22Rv1 (cell line): ENCODE data around the gene SSC4D.
"Not testable (repeated sequence)": the region's sequence is repeated elsewhere in the genome, so short reads cannot be mapped to it uniquely, and the experiment has no call there.

Experiments
- H3K27ac ChIP-seq: fragments of 450-650 bp; 2 replicates; pipeline ENCODE4 v1.5.1; 2017
- ZFX ChIP-seq: fragments of 450-650 bp; IDR thresholded peaks from 2 replicates; pipeline ENCODE4 v1.6.1; 2017; ENCODE audit warnings: antibody characterized with exemption, borderline replicate concordance
- TF ChIP-seq, protein P1 (sequence below): fragments of 450-650 bp; IDR thresholded peaks from 2 replicates; pipeline ENCODE4 v1.5.1; 2017; ENCODE audit warnings: mild to moderate bottlenecking

The SSC4D gene

DNA sequence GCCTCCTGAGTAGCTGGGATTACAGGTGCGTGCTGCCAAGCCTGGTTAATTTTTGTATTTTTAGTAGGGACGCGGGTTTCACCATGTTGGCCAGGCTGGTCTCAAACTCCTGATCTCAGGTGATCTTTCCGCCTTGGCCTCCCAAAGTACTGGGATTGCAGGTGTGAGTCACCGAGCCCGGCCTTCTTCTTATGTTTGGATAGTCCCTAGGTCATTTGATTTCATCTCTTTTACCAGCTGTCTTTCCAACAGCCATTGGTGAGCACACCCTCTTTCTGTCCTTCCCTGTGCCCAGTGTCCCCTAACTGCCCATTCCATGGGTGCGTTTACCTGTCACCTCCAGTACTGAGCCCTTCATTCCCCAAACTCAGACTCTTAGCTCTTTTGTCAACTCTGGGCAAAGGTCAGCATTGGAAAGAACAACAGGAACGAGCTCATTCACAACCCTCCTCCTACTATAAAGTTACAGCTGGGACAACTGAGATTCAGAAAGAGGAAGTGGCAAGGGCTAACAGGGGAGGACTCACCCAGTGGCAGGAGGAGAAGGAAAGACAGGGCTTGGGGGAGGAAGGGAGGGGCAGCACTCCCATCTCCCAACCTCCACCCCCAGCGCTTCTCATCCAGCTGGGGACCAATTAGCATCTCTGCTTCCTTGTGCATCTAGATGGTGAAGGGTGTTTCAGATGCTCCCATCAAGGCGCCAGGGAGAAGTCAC is 5.6 kb downstream of the SSC4D start:
- TF ChIP-seq, protein P1, sequence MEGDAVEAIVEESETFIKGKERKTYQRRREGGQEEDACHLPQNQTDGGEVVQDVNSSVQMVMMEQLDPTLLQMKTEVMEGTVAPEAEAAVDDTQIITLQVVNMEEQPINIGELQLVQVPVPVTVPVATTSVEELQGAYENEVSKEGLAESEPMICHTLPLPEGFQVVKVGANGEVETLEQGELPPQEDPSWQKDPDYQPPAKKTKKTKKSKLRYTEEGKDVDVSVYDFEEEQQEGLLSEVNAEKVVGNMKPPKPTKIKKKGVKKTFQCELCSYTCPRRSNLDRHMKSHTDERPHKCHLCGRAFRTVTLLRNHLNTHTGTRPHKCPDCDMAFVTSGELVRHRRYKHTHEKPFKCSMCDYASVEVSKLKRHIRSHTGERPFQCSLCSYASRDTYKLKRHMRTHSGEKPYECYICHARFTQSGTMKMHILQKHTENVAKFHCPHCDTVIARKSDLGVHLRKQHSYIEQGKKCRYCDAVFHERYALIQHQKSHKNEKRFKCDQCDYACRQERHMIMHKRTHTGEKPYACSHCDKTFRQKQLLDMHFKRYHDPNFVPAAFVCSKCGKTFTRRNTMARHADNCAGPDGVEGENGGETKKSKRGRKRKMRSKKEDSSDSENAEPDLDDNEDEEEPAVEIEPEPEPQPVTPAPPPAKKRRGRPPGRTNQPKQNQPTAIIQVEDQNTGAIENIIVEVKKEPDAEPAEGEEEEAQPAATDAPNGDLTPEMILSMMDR, result no peak
- no peak for TF ChIP-seq ZFX
- H3K27ac ChIP-seq, result no peak overlapping the region

DNA sequence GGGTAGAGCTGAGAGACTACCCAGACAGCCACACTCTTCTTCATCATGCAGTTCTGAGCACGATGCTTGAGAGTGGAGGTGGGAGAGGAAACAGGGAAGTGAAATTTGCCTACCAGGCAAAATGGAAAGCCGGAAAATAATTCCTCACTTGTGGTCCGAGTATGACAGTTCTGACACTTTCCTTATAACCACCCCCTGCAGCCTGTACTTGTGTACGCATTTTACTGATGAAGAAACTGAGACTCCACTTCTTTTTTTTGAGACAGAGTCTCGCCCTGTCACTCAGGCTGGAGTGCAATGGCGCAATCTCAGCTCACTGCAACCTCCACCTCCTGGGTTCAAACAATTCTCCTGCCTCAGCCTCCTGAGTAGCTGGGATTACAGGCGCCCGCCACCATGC is 6.4 kb downstream of the SSC4D start:
- not testable (repeated sequence) for H3K27ac ChIP-seq

GRCh38 chr7:76400248-76400647 is 9.2 kb downstream of the SSC4D start:
- TF ChIP-seq ZFX, result no peak
- TF ChIP-seq, protein P1, result no peak
- H3K27ac ChIP-seq, result no peak overlapping the region

GRCh38 chr7:76397409-76398183 is 11.9 kb downstream of the SSC4D start:
- H3K27ac ChIP-seq, result peak overlapping the region; percentile 76
- TF ChIP-seq ZFX, result no peak
- TF ChIP-seq, protein P1, result no peak

- H3K27ac ChIP-seq, result peak overlapping the region; percentile 76
- TF ChIP-seq, protein P1, result no peak
- no peak for TF ChIP-seq ZFX
These were observed 12.6 kb downstream of the SSC4D start for GRCh38 chr7:76396864-76397263.

GRCh38 chr7:76395965-76396726 is 13.4 kb downstream of the SSC4D start:
- no peak for TF ChIP-seq ZFX
- TF ChIP-seq, protein P1, result no peak
- peak overlapping the region; percentile 76 for H3K27ac ChIP-seq

DNA sequence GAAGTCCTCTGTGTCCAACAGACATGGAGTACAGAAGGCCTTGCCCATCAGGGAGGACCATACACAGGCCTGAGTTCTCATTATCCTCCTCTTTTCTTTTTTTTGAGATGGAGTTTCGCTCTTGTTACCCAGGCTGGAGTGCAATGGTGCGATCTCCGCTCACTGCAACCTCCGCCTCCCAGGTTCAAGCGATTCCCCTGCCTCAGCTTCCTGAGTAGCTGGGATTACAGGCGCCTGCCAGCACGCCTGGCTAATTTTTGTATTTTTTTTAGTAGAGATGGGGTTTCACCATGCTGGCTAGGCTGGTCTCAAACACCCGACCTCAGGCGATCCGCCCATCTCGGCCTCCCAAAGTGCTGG is 13.9 kb downstream of the SSC4D start:
- H3K27ac ChIP-seq, result peak overlapping the region; percentile 76

DNA sequence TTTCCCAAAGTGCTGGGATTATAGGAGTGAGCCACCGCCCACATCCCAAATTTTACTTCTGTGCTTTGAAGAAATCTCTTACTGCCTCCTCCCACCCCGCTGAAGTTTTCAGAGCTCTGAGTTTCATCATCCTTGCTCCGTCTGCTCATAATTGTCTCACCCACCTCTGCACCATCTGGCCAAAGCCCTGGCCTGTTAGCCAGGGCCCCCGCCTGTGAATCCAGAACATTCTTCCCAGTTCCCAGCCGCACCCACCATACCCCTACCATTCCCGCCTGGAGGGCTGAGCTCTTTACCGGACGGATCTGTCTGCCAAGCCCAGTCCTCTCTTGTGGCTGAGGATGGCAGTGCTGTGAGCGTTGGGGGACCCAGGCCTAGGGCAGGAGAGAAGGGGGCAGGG is 14.5 kb downstream of the SSC4D start:
- peak overlapping the region; percentile 76 for H3K27ac ChIP-seq
- TF ChIP-seq, protein P1, result no peak
- TF ChIP-seq ZFX, result no peak
